ENCODE measurements around the gene FGF14.

DNA sequence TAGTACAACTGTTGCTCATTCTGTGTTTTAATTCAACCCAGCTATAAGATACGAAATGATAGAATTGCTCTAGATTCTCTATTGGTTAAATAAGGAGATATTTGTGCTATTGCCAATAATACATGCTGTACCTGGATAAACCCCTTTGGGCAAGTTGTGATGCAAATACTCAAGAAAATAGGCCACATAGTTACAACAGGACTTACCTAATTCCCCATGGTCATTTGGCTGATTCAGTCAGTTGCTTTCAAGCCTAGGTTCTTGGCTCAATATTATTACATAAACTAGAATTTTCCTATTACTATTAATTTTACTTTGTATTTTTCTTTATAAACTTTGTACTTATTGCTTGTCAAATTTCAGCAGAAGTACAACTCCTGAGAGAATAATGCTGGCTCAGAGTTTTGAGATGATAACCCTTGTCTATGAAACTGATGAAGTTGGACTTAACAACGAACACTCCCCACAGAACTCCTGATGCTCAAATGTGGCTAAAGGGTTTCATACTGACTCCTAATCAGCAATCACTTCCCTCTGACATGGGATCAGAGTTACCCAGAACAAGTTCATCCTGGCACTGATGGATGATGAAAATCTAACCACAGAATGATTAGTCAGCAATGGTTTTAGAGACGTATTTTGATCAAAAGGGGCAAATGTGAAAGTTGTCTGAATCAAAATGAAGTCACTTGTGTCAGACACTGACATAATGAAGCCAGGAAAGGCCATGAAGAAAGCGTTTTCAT lies 728.3 kb downstream of the FGF14 start:
- TF ChIP-seq, protein P1, sequence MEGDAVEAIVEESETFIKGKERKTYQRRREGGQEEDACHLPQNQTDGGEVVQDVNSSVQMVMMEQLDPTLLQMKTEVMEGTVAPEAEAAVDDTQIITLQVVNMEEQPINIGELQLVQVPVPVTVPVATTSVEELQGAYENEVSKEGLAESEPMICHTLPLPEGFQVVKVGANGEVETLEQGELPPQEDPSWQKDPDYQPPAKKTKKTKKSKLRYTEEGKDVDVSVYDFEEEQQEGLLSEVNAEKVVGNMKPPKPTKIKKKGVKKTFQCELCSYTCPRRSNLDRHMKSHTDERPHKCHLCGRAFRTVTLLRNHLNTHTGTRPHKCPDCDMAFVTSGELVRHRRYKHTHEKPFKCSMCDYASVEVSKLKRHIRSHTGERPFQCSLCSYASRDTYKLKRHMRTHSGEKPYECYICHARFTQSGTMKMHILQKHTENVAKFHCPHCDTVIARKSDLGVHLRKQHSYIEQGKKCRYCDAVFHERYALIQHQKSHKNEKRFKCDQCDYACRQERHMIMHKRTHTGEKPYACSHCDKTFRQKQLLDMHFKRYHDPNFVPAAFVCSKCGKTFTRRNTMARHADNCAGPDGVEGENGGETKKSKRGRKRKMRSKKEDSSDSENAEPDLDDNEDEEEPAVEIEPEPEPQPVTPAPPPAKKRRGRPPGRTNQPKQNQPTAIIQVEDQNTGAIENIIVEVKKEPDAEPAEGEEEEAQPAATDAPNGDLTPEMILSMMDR (IDR thresholded peaks at IDR 0.05): no peak
- no peak for TF ChIP-seq EZH2 (IDR thresholded peaks at IDR 0.05; ENCODE audit: borderline replicate concordance, insufficient read depth, low read depth, low read length, poor library complexity, severe bottlenecking)

All from B cell (primary cell).